ENCODE measurements around the gene KRT85.

GRCh38 chr12:52381206-52381605 lies 13.9 kb upstream of the KRT85 start:
- TF ChIP-seq, protein P1, sequence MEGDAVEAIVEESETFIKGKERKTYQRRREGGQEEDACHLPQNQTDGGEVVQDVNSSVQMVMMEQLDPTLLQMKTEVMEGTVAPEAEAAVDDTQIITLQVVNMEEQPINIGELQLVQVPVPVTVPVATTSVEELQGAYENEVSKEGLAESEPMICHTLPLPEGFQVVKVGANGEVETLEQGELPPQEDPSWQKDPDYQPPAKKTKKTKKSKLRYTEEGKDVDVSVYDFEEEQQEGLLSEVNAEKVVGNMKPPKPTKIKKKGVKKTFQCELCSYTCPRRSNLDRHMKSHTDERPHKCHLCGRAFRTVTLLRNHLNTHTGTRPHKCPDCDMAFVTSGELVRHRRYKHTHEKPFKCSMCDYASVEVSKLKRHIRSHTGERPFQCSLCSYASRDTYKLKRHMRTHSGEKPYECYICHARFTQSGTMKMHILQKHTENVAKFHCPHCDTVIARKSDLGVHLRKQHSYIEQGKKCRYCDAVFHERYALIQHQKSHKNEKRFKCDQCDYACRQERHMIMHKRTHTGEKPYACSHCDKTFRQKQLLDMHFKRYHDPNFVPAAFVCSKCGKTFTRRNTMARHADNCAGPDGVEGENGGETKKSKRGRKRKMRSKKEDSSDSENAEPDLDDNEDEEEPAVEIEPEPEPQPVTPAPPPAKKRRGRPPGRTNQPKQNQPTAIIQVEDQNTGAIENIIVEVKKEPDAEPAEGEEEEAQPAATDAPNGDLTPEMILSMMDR (IDR thresholded peaks at IDR 0.05) = no peak
- no peak for TF ChIP-seq POLR2A (IDR thresholded peaks at IDR 0.05)

All from testis (tissue), 2 donors.